ENCODE results near the gene PPP1R1B.

Gene PPP1R1B

DNA sequence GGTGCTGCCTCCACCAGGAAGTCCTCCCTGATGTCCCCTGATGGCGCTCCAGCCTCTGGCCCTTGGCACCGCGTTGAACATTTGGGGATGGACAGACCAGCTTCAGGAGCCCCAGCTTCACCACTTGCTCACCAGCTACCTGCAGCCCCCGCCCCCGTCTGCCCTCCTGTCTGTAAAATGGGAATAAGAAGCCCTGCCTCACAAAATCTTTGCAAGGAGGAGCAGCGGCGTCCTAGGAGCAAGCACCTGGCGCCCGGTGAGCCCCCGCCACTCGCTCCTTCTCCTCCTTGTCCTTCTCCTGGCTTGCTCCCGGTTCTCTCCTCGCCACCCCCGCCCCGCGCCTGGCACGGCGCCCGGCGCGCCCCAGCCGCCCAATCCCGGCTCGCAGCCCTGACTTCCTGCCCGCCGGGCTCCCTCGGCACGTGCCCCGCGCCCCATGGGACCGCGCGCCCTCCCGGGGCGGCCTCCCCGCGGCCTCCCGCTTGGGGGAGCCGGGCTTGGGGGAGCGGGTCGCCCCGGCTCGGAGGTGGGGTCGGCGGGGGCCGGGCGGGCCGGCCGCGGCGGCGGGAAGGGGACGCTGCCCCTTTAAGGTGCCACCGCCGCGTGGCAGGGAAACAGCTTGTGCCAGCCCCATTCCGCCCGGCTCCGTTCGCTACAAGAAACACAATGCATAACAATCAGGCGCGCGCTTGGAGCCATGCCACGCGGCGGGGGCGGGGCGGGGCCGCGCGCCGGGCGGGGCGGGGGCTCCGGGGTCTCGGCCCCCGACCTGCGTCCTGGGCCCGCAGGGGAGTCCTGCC is 9.1 kb upstream of the PPP1R1B start:
- DNase-seq, result peak in 1 of 2 experiments; percentile 26

DNA sequence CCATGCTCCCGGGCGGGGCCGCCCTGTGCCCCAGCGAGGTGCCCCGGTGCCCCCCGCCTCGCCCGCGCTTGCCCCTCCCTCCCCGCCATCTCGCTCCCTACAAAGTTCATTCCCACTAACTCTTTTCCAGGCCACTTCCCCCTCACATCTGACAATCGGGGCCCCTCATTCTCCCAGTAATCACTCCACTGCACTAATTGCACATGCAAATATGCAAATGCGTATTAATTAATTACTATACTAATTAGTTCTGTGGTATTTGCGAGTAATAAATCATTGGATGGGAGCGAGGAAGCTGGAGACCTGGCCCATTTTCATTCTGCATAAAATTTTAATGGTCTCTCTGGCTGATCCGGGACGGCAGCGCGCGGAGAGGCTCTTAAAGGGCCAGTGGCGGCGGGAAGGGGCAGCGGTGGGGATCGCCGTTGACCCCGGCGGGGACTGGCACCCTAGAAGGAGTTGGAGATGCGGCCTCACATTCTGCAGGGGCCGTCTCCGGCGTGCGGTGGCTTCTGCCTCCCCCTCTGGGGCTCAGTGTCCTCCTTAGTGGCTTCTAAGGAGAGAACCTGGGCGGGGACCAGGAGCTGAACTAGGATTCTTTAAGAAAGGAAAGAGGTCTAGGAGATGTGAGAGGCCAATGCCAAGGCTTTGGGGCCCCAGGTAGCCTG is 8.4 kb upstream of the PPP1R1B start:
- no peak for DNase-seq

DNA sequence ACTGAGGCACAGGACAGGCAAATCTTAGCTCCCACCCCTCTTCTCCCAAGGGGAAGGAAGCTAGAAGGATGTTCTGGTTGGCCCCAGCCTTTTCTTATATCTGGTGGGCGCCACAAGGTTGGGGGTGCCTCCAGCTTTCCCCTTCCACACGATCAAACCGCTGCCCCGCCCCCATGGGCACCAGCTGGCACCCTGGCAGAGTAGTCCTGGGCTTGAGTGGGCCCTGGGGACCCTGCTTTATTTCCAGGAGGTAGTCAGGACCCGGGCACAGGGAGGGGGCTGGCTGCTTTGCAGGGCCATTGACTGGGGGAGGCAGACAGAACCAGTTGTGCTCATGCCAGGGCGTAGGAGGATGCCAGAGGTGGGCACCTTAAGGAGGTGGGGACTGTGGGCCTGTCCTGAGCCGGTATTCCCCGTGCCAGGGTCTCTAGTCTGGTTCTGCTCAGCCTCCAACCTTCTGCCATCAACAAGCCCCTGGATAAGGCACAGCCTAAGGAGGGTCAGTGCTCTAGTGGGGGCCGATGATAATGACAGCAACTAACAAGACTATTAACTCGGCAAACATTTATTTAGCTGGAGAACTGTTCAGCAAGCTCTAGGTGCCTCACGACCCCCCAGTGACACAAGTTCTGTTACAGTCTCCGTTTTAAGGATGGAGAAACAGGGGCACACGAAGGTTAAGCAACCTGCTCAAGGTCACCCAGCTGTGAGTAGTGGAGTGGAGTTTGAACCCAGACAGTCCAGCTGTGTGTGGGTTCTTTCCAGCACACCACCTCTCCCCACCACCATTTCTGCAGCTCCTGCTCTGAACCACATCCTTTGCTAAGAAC is 7.6 kb upstream of the PPP1R1B start:
- no peak for DNase-seq

DNA sequence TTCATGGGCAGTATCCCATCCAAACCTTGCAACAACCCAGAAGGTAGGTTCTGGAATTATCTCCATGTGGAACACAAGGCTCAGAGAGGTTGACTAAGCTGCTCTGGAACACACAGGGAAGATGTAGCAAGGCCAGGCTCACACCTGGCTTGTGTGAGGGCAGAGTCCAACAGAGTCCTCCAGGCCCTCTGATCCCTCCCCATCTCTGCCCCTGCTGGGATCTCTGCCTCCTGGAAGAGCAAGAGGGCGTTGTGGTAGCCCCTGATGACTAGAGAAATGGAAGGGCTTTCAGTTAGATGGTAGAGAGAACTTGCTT is 7.0 kb upstream of the PPP1R1B start:
- no peak for DNase-seq

DNA sequence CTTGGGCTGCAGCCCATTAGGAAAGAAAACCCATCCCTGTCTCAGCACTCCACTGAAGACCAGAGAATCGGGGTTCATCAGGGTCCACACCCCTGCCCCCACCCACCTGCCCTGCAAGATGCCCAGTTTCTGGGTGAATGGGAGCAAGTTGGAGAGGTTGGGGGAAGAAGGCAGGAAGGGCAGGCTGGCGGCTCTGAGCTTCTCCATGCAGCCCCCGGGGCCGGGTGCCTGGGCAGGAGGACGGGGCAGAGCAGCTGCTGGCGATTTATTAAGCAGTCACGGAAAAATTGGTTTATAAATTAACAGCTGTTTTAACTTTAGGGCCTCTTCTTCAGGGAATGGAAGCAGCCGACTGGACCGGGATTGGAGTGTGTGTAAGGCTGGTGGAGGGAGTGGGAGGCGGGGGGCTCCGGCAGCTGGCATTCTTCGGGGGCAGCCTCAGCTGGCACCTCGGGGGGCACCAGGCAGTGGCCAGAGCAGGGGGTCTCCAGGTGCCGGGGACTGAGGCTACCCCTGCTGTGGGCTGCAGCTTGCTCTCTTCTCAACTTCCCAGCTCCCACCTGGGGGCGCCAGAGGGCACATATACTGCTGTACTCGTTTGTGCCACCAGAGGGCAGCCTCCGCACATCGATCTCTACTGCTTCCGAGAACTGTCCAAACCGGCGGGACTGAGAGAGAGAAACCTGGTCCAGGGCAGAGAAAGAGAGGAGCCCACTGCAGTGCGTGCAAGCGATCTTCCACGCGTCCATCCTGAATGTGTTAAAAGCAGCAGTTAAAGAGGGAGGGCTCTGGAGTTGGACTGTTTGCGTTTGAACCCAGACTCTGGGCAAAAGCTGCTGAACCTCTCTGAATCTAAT is 5.0 kb upstream of the PPP1R1B start:
- DNase-seq, result peak in 1 of 2 experiments; percentile 69

- no peak for DNase-seq
Observed at GRCh38 chr17:39622380-39623006, 4.3 kb upstream of the PPP1R1B start.

DNA sequence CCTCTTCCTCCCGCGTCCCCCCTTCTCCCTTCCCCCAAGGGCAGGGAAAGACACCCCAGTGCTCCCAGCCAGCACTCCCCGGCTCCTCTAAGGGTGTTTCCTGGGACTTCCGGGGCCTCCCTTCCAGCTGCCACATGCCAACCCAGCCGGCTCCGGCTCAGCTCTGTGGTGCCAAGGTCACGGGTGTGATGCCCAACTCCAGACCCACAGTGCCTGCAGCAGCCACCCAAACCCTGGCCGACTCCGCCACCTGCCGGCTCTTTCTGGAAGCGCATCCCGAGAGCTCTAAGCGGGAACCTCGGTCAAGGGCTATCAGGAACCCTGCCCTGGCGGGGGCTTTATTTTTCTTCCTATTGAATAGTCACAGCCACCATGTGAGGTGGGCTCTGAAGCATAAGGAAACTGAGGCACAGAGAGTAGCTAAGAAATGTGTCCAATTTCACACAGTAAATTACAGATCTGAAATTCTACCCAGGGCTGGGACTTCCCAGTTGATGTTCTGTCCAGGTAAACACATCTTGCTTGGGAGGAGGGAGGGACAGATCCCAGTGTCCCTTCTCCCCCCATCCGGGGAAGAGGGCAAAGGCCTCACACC is 3.3 kb upstream of the PPP1R1B start:
- peak in 1 of 2 experiments; percentile 59 for DNase-seq

DNA sequence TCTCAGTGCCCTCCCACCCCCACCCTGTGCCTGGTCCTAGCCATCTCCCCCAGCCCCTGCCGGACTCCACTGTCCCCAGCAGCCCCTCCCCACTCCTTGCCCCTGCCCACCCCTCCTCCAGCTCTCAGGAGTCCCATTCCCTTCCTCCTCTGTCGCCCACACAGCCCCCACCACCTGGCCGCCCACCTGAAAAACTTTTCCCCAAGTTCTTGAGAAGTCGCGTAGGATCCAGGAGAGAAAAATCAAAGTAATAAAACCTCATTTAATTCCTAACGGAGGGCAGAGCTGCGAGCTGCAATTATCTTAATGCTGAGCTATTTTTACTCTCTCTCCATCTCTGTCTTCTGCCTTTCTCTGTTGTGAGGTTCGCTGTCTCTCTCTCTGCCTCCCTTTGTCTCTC is 2.4 kb upstream of the PPP1R1B start:
- no peak for DNase-seq

- no peak for DNase-seq
Observed at GRCh38 chr17:39625198-39625785, 1.5 kb upstream of the PPP1R1B start.

DNA sequence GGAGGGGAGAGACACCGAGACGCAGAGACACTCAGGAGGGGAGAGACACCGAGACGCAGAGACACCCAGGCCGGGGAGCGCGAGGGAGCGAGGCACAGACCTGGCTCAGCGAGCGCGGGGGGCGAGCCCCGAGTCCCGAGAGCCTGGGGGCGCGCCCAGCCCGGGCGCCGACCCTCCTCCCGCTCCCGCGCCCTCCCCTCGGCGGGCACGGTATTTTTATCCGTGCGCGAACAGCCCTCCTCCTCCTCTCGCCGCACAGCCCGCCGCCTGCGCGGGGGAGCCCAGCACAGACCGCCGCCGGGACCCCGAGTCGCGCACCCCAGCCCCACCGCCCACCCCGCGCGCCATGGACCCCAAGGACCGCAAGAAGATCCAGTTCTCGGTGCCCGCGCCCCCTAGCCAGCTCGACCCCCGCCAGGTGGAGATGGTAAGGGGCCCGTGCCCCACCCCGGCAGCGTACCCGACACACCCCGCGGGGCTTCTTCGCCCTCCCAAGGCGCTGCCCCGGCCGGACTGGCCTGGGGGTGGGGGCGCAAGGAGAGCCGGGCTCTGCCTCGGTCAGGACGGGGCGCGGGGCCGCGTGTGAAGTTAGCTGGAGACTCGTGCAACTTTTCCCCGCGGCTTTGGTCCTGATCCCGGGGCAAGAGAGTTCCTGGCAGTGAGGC is 427 bp downstream of the PPP1R1B start:
- no peak for DNase-seq

GRCh38 chr17:39627712-39628516 is 1.2 kb downstream of the PPP1R1B start:
- DNase-seq, result no peak

GRCh38 chr17:39628655-39629493 is 2.1 kb downstream of the PPP1R1B start:
- no peak for DNase-seq

GRCh38 chr17:39629494-39629880 is 2.7 kb downstream of the PPP1R1B start:
- no peak for DNase-seq

GRCh38 chr17:39629898-39630297 is 3.1 kb downstream of the PPP1R1B start:
- no peak for DNase-seq

DNA sequence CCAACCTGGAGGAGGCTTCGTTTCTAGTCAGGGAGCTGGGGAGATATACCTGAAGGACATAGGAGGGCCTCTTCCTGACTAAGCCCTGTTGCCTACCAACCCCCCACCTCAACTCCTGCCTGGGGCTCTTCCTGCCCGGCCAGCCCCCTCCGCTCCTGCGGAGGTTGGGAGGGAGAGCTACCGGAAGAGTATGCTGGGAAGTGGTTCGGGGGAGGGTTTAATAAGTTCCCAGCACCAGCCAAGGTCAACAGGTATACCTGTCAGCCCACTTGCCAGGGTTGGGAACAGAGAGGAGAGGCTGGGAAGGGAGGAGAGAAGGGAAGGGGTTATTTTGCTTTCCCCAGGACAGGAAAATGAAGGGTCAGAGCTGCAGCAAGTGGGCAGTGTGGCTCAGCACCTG is 4.7 kb downstream of the PPP1R1B start:
- no peak for DNase-seq

GRCh38 chr17:39632153-39632941 is 5.6 kb downstream of the PPP1R1B start:
- no peak for DNase-seq

DNA sequence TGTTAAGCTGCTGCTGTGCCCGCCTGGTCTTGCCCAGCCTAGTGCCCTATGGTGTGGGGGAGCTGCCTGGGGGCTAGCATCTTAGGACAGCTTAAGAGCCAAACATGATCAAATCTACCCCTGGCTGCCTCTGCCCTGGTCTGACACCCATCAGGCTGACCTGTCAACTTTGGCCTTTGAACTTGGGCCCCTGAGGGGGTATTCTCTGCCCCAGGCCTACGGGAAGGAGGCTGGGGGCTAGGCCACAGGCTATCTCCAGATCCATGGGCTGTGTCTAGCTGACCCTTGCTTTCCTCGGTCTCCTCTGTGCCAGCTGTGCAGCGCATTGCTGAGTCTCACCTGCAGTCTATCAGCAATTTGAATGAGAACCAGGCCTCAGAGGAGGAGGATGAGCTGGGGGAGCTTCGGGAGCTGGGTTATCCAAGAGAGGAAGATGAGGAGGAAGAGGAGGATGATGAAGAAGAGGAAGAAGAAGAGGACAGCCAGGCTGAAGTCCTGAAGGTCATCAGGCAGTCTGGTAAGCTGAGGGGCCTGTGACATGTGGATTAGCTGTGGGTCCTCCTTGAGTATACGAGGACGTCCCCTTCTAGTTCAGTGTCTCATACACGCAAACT is 6.9 kb downstream of the PPP1R1B start:
- DNase-seq, result no peak

GRCh38 chr17:39634384-39634871 is 7.7 kb downstream of the PPP1R1B start:
- DNase-seq, result no peak

All from cerebellar nuclear complex (tissue), 1 donor.